ENCODE data around the gene CALM3. TPM values are rescaled to one million over a fixed set of nuclear protein-coding genes. Genes with fewer than 3 reads are reported as not detected.

Gene CALM3
- polyA plus RNA-seq, 1 donor from 2014 or later: 630 TPM

DNA sequence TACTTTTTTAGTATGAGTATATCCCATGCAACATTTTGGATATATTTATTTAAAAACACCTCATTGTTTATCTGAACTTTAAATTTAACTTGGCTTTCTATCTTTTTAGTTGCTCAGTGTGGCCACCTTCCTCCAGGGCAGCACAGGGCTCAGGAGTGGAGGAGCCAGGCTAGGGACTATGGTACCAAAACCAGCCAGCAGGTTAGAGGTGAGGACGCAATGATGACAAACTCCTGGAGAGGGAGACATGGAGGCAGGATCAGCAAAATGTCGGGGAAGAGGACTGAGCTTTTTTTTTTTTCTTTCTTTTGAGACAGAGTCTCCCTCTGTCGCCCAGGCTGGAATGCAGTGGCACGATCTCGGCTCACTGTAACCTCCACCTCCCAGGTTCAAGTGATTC lies 29.6 kb upstream of the CALM3 start:
- no peaks in the 10 kb centered on the region for H3F3A ChIP-seq (ENCODE audit: insufficient read depth, low read length, poor library complexity, severe bottlenecking)
- no peak overlapping the region for H3K27ac ChIP-seq (ENCODE audit: low read length)
- H3K9ac ChIP-seq (ENCODE audit: low read length): no peak overlapping the region
- H3K4me3 ChIP-seq (ENCODE audit: low read length): no peak overlapping the region
- no peaks in the 10 kb centered on the region for H3K36me3 ChIP-seq (ENCODE audit: insufficient read depth, low read length)
- H3K79me2 ChIP-seq (replicated peaks; ENCODE audit: insufficient read depth, low read length): no peaks in the 10 kb centered on the region
- no peaks in the 10 kb centered on the region for H4K20me1 ChIP-seq (ENCODE audit: insufficient read depth)
- peaks cover 2% of the 10 kb centered on the region for H3K9me3 ChIP-seq (ENCODE audit: low read length)
- no peaks in the 10 kb centered on the region for H3K9me2 ChIP-seq (ENCODE audit: insufficient read depth, low read length)
- H2AFZ ChIP-seq (ENCODE audit: low read depth, low read length): no peak overlapping the region
- no peak for TF ChIP-seq TAF1 (IDR thresholded peaks at IDR 0.05; ENCODE audit: low read depth)
- TF ChIP-seq, protein P1, sequence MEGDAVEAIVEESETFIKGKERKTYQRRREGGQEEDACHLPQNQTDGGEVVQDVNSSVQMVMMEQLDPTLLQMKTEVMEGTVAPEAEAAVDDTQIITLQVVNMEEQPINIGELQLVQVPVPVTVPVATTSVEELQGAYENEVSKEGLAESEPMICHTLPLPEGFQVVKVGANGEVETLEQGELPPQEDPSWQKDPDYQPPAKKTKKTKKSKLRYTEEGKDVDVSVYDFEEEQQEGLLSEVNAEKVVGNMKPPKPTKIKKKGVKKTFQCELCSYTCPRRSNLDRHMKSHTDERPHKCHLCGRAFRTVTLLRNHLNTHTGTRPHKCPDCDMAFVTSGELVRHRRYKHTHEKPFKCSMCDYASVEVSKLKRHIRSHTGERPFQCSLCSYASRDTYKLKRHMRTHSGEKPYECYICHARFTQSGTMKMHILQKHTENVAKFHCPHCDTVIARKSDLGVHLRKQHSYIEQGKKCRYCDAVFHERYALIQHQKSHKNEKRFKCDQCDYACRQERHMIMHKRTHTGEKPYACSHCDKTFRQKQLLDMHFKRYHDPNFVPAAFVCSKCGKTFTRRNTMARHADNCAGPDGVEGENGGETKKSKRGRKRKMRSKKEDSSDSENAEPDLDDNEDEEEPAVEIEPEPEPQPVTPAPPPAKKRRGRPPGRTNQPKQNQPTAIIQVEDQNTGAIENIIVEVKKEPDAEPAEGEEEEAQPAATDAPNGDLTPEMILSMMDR (IDR thresholded peaks at IDR 0.05; ENCODE audit: poor library complexity, severe bottlenecking): peak; percentile 27
- no peak overlapping the region for H3K4me2 ChIP-seq (ENCODE audit: low read length)
- no peaks in the 10 kb centered on the region for H3K27me3 ChIP-seq (ENCODE audit: insufficient read depth, low read depth, low read length)

DNA sequence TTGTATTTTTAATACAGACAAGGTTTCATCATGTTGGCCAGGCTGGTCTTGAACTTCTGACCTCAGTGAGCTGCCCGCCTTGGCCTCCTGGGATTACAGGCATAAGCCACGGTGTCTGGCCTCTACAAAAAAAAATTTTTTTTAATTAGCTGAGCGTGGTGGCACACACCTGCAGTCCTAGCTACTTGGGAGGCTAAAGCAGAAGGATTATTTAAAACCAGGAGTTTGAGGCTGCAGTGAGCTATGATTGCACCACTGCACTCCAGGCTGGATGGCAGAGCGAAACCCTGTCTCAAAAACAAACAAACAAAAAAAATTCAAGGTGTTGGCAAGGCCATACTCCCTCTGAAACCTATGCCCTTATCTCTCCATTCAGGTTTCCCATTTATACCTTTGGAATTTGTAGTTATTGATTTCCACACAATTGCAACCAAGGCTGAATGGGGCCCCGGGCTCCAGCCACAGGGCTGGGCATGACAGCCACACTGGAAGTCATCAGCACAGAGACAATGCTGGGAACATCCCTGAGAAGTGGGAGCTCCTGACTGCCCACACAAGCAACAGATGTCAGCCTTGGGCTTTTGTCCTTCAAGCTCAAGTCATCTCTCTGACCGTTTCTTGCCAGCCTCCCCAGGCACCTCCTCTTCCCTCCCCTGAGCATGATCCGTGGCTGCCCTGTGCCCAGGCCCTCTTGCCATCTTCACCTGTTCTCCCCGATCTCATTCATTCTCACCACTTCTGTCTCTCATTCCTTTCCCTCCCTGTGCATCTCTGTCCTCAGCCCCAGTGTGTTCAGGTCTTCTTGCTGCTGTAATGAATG lies 27.2 kb upstream of the CALM3 start:
- no peak overlapping the region for H2AFZ ChIP-seq (ENCODE audit: low read depth, low read length)
- no peaks in the 10 kb centered on the region for H3K9me2 ChIP-seq (ENCODE audit: insufficient read depth, low read length)
- H3K36me3 ChIP-seq (ENCODE audit: insufficient read depth, low read length): no peaks in the 10 kb centered on the region
- TF ChIP-seq TAF1 (IDR thresholded peaks at IDR 0.05; ENCODE audit: low read depth) (no peak), POLR2AphosphoS5 (IDR thresholded peaks at IDR 0.05) (no peak), RAD21 (conservative IDR thresholded peaks at IDR 0.05) (no peak)
- TF ChIP-seq, protein P2, sequence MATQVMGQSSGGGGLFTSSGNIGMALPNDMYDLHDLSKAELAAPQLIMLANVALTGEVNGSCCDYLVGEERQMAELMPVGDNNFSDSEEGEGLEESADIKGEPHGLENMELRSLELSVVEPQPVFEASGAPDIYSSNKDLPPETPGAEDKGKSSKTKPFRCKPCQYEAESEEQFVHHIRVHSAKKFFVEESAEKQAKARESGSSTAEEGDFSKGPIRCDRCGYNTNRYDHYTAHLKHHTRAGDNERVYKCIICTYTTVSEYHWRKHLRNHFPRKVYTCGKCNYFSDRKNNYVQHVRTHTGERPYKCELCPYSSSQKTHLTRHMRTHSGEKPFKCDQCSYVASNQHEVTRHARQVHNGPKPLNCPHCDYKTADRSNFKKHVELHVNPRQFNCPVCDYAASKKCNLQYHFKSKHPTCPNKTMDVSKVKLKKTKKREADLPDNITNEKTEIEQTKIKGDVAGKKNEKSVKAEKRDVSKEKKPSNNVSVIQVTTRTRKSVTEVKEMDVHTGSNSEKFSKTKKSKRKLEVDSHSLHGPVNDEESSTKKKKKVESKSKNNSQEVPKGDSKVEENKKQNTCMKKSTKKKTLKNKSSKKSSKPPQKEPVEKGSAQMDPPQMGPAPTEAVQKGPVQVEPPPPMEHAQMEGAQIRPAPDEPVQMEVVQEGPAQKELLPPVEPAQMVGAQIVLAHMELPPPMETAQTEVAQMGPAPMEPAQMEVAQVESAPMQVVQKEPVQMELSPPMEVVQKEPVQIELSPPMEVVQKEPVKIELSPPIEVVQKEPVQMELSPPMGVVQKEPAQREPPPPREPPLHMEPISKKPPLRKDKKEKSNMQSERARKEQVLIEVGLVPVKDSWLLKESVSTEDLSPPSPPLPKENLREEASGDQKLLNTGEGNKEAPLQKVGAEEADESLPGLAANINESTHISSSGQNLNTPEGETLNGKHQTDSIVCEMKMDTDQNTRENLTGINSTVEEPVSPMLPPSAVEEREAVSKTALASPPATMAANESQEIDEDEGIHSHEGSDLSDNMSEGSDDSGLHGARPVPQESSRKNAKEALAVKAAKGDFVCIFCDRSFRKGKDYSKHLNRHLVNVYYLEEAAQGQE (IDR thresholded peaks at IDR 0.05; ENCODE audit: borderline replicate concordance): no peak
- TF ChIP-seq, protein P1 (IDR thresholded peaks at IDR 0.05; ENCODE audit: poor library complexity, severe bottlenecking): no peak
- H4K20me1 ChIP-seq (ENCODE audit: insufficient read depth): no peaks in the 10 kb centered on the region
- no peak overlapping the region for H3K27ac ChIP-seq (ENCODE audit: low read length)
- H3K9me3 ChIP-seq (ENCODE audit: low read length): peaks cover 1% of the 10 kb centered on the region
- H3K27me3 ChIP-seq (ENCODE audit: insufficient read depth, low read depth, low read length): no peaks in the 10 kb centered on the region
- H3K9ac ChIP-seq (ENCODE audit: low read length): no peak overlapping the region
- no peak overlapping the region for H3K4me3 ChIP-seq (ENCODE audit: low read length)
- no peak overlapping the region for H3K4me2 ChIP-seq (ENCODE audit: low read length)
- peaks cover 5% of the 10 kb centered on the region for H3F3A ChIP-seq (ENCODE audit: insufficient read depth, low read length, poor library complexity, severe bottlenecking)
- no peaks in the 10 kb centered on the region for H3K79me2 ChIP-seq (replicated peaks; ENCODE audit: insufficient read depth, low read length)
